Measurements from ENCODE around the gene EPB41.
"Not testable (repeated sequence)": the region's sequence is repeated elsewhere in the genome, so short reads cannot be mapped to it uniquely, and the experiment has no call there.

EPB41 gene

GRCh38 chr1:28928314-28928941, 14.1 kb downstream of the EPB41 start:
- peak; percentile 63 for DNase-seq

DNA sequence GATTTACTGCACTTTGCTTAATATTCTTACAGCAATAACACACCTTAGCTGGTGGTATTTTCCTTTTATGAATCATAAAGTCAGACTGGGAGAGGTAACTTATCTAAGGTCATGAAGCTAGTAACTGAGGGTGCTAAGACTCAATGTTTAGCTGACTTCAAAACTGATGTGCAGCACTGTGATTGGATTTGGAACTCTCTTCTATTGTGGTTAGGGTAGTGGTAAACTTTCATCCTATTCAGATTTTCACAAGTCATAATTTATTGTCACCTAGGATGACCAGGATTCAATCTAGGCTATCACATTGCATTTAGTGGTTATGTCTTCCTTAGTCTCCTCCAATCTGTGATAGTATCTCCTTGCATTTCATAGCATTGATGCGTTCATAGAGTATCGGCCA, 18.9 kb downstream of the EPB41 start:
- DNase-seq = no peak

DNA sequence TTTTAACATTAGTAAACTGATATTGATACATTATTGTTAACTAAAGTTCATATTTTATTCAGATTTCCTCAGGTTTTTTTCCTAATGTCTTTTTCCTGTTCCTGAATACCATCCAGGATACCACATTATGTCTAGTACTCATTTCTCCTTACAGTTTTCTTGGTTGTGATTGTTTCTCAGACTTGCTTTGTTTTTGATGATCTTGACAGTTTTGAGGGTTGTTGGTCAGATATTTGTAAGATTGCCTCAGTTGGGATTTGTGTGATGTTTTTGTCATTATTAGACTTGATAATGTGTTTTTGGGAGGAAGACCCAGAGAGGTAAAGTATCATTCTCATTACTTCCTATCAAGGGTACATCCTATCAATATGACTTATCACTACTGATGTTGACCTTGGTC, 19.5 kb downstream of the EPB41 start:
- no peak for DNase-seq

GRCh38 chr1:28934676-28935075, 20.3 kb downstream of the EPB41 start:
- DNase-seq = no peak

DNA sequence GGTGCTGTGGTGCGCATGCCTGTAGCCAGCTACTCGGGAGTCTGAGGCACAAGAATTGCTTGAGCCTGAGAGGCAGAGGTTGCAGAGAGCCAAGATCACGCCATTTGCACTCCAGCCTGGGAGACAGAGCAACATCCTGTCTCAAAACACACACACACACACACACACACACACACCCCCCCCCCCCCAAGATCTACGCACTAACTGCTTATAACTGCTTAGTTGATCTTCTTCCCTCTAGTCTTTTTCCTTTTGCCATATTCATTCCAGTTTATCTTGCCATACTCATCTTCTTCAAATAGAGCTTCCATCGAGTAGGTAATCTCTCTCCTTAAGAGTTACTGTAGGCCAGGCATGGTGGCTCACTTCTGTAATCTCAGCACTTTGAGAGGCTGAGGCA, 20.9 kb downstream of the EPB41 start:
- DNase-seq = no peak

GRCh38 chr1:28936094-28936493, 21.7 kb downstream of the EPB41 start:
- no peak for DNase-seq

DNA sequence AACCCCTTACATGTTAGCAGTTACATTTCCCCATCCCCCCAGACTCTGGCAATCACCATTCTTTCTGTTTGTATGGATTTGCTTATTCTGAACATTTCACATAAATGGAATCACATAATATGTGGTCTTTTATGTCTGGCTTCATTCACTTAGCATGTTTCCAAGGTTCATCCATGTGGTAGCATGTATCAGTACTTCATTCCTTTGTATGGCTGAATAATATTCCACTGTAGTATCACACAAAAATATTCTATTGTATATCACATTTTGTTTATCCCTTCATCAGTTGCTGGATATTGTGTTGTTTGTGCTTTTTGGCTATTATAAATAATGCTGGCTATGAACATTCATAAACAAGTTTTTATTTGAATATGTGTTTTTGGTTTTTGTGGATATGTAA, 22.2 kb downstream of the EPB41 start:
- no peak for DNase-seq

- DNase-seq = not testable (repeated sequence)
Measured at GRCh38 chr1:28943581-28943980, 29.2 kb downstream of the EPB41 start.

DNA sequence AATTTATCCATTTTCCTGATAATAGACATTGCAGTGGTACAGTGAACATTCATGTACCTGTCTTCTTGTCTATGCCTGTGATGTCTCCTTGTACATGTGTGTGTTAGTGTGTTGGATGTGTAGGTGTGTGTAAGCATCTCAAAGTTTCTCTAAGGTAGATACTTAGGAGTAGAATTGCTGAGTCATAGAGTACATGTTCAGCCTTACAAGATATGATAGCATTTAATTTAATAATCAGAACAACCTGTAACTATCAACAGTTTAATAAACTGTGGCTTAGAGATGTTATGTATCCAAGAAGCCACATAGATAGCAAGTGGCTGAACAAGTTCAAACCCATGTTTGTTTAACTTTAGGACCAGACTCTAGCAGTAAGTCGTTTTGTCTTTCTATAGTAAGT, 35.6 kb downstream of the EPB41 start:
- no peak for DNase-seq

DNA sequence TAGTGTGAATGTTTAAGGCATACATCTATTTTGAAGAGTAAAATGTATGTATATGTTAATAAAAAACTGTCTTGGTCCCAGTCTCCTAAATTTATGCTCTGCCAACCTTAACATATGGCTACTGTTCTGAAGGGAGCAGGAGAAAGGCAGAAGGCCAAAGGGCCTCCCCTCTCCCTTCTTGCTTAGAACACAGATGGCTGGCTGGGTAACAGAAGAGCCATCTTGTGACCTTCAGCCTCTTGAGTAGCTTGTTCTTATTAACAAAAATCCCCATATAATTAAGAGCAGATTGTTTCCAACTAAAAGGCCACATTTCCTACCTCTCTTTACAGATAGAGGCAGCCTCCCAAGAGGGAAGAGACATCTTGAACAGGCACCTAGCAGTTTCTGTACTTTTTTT, 36.1 kb downstream of the EPB41 start:
- DNase-seq = no peak

- DNase-seq = no peak
Measured at GRCh38 chr1:28954126-28954726, 39.9 kb downstream of the EPB41 start.

DNA sequence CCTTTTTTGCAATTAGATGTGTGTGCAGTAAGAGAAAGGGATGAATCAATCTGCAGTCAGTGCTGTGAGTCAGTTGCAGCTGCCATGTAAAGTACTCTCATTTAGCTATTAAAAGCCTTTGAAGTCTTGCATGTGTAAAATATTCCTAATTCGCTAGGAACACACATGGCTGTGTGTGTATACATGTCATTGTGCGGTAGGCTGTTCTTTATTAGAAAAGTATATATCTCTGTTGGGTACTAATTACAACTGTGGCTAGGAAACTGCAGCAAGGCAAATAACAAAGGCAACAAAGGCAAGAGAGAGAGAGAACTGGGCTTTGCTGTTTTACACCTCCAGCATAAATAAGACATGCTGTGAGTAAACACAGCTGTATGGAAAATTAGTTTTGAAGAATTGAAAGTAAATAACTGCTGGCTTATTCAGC, 41.7 kb downstream of the EPB41 start:
- peak; percentile 85 for DNase-seq

DNA sequence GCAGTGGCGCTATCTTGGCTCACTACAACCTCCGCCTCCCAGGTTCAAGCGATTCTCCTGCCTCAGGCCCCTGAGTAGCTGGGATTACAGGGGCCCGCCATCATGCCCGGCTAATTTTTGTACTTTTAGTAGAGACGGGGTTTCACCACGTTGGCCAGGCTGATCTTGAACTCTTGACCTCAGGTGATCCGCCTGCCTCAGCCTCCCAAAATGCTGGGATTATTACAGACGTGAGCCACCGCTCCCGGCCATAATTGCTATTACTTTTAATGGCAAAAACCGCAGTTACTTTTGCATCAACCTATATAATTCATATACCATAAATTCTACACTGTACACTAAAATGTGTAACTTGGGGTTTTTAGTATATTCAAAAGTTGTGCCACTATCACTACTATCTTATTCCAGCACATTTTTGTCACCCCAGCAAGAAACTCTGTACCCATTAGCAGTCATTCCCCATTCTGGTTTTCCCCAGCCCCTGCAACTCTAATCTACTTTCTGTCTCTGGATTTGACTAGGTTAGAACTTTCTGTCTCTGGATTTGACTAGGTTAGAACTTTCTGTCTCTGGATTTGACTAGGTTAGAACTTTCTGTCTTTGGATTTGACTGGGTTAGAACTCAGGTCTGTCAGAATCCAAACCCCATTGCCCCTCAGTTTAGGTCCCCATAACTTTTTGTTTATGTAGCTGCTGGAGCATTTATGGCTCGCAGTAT, 47.9 kb downstream of the EPB41 start:
- DNase-seq = not testable (repeated sequence)

DNA sequence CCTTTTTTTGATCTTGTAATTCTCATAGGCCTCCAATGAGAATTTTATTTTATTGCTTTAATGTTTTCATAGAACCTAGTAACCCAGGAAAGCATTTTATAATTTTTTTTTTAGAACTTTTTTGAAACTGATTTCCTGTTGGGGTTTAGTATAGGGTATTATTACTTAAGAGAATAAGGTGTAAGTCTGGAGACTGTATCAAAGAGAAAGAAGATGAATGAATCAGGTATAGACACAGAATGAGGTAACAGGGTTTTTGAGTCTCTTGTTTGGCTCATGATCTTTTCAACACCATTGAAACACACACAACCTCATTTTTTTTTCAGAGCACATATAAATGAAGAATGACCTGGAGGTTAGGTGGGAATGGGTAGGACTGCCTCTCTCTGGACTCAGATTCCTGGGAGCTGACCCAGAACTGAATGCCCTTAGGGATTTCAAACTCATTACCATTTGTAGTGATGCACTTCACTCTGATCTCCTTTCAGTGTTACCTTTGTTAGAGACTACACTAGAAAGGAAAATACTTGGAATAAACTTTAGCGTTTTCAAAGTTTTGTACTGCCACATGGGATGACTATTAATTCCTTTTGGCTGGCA, 51.0 kb downstream of the EPB41 start:
- no peak for DNase-seq

GRCh38 chr1:28966617-28967016, 52.2 kb downstream of the EPB41 start:
- no peak for DNase-seq

DNA sequence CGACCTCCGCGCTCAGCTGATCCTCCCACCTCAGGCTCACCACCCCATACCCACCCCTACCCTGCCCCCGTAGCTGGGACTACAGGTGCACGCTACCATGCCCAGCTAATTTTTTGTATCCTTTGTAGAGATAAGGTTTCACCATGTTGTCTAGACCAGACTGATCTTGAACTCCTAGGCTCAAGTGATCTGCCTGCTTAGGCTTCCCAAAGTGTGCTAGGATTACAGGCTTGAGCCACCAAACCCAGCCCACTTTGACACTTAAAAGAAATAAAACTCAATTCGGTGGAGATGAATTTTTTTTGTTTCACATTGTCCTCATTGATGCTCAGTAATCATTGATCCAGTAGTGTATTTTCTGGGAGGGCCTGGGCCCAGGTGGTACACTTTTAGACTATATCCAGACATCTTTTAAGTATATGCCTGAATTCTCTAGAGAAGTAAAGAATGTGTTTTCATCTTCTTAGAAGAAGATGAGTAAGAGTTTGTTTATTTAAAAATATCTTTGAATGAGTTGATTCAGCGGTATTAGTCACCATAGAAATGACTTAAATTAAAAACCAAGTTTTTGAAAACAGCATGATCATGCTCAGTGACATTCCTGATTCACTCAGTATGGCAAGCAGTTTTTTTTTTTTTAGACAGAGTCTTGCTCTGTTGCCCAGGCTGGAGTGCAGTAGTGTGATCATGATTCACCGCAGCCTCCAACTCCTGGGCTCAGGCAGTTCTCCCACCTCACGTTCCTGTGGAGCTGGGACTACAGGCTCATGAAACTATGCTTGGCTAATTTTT, 57.8 kb downstream of the EPB41 start:
- DNase-seq = no peak

- DNase-seq = no peak
Measured at GRCh38 chr1:28973596-28974421, 59.4 kb downstream of the EPB41 start.

- DNase-seq = no peak
Measured at GRCh38 chr1:28974432-28974831, 60.1 kb downstream of the EPB41 start.

DNA sequence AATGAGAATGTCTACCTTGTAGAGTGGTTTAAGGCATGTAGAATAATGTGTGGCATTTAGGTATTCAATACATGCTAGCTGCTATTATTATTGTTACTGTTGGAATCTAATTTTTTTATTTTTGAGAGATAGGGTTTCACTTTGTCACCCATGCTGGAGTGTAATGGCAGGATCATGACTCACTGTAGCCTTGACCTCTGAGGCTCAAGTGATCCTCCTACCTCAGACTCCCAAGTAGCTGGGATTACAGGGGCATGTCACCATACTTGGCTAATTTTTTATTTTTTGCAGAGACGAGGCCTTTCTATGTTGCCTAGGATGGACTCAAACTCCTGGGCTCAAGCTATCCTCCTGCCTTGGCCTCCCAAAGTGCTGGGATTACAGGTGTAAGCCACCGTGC, 61.9 kb downstream of the EPB41 start:
- DNase-seq = no peak

GRCh38 chr1:28981210-28981609, 66.8 kb downstream of the EPB41 start:
- no peak for DNase-seq

GRCh38 chr1:28982198-28982597, 67.8 kb downstream of the EPB41 start:
- no peak for DNase-seq

- DNase-seq = no peak
Measured at GRCh38 chr1:28983091-28983490, 68.7 kb downstream of the EPB41 start.
